Neural progenitor cell (in vitro differentiated cells): ENCODE results near the gene PCBD2.
"Not testable (repeated sequence)": the region's sequence is repeated elsewhere in the genome, so short reads cannot be mapped to it uniquely, and the experiment has no call there.

ENCODE experiments used
- CTCF ChIP-seq: fragments of 200-600 bp; sonication (generic); IDR thresholded peaks from 2 replicates; pipeline ENCODE4 v1.5.1; 2017; ENCODE audit warnings: antibody characterized with exemption, mild to moderate bottlenecking
- EZH2phosphoT487 ChIP-seq: fragments of 200-600 bp; sonication (generic); IDR thresholded peaks from 2 replicates; pipeline ENCODE4 v1.6.1; 2017; ENCODE audit warnings: antibody characterized with exemption

- not testable (repeated sequence) for TF ChIP-seq CTCF, EZH2phosphoT487
Measured at GRCh38 chr5:134910752-134911151, 5.8 kb downstream of the PCBD2 start.
